Calu3 (cell line): ENCODE measurements around the gene PSAPL1. TPM values are rescaled to one million over a fixed set of nuclear protein-coding genes. Genes with fewer than 3 reads are reported as not detected.
"Not testable (repeated sequence)": the region's sequence is repeated elsewhere in the genome, so short reads cannot be mapped to it uniquely, and the experiment has no call there.

Experiments used
- BruUV-seq: library from RNA; stranded (reverse); fragments of 400-500 nt; replicated peaks from 2 replicates; lab custom pipeline; 2021; lab: Mats Ljungman, UMichigan
- CTCF ChIA-PET: fragments of 300-600 bp; sonication (Branson Sonifier 250); formaldehyde crosslinking; loops from one replicate; lab custom pipeline; 2022; ENCODE audit warnings: antibody characterized with exemption; lab: Charles Lee
- DNase-seq: peaks from one replicate; pipeline ENCODE4 v3.0.0; 2022
- H3K27ac Mint-ChIP-seq: one replicate; pipeline ENCODE4 v1.8.0; 2022; ENCODE audit warnings: mixed read lengths; ENCODE audit not compliant: unreplicated experiment
- H3K27me3 Mint-ChIP-seq: one replicate; pipeline ENCODE4 v1.8.0; 2022; ENCODE audit warnings: mixed read lengths; ENCODE audit not compliant: unreplicated experiment
- H3K36me3 Mint-ChIP-seq: one replicate; pipeline ENCODE4 v1.8.0; 2022; ENCODE audit warnings: mild to moderate bottlenecking, moderate library complexity, mixed read lengths; ENCODE audit not compliant: insufficient read depth, unreplicated experiment
- H3K4me1 Mint-ChIP-seq: one replicate; pipeline ENCODE4 v1.8.0; 2022; ENCODE audit warnings: mild to moderate bottlenecking, low read depth, mixed read lengths; ENCODE audit not compliant: unreplicated experiment
- H3K4me3 Mint-ChIP-seq: one replicate; pipeline ENCODE4 v1.8.0; 2022; ENCODE audit warnings: mild to moderate bottlenecking, low read depth, moderate library complexity, mixed read lengths; ENCODE audit not compliant: unreplicated experiment
- H3K9me3 Mint-ChIP-seq: one replicate; pipeline ENCODE4 v1.8.0; 2022; ENCODE audit warnings: low read depth, mixed read lengths; ENCODE audit not compliant: unreplicated experiment
- intact Hi-C: fragments of 100-400 bp; cut with micrococcal nuclease; formaldehyde crosslinking; loops from one replicate; pipeline ENCODE4 v1.10.0; 2022; ENCODE audit not compliant: unreplicated experiment
- total RNA-seq: library from RNA; stranded (reverse); gene quantifications from 2 replicates; pipeline ENCODE4 v1.2.3, GENCODE V29; 2022
- TF ChIP-seq, protein P1 (sequence below): fragments of 200-600 bp; IDR thresholded peaks from one replicate; pipeline ENCODE4 v1.8.0; 2022; ENCODE audit warnings: antibody characterized with exemption; ENCODE audit not compliant: unreplicated experiment

PSAPL1 gene
- total RNA-seq, 1 experiment from 2014 or later = not detected

DNA sequence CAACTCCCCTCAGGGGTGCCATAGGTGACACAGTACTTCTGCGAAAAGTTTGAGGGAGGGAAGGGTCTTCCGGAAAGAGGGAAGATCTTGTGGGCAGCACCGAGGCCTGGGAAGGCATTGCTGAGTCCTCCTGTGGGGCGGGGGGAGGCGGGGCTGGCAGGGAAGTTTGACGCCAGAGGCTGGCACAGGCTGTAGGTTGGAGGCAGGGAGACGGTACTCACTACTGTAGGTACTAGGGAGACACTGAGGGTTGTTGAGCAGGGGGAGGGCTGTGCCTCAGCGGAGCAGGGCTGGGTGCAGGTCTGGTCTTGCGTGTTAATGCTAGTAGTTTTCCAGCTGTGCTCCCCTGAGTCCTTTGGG lies 23.3 kb upstream of the PSAPL1 start:
- no peaks in the 10 kb centered on the region for H3K4me1 Mint-ChIP-seq
- H3K27me3 Mint-ChIP-seq = peaks cover 15% of the 10 kb centered on the region

GRCh38 chr4:7457201-7458065 lies 22.7 kb upstream of the PSAPL1 start:
- intact Hi-C loops = no loop called here

More for the DNA sequence above, 23.3 kb upstream of the PSAPL1 start:
- DNase-seq = no peak
- Mint-ChIP-seq H3K27ac (no peak overlapping the region), H3K36me3 (no peaks in the 10 kb centered on the region), H3K9me3 (no peaks in the 10 kb centered on the region), H3K4me3 (no peak overlapping the region)
- no TSS peak for BruUV-seq
- TF ChIP-seq, protein P1, sequence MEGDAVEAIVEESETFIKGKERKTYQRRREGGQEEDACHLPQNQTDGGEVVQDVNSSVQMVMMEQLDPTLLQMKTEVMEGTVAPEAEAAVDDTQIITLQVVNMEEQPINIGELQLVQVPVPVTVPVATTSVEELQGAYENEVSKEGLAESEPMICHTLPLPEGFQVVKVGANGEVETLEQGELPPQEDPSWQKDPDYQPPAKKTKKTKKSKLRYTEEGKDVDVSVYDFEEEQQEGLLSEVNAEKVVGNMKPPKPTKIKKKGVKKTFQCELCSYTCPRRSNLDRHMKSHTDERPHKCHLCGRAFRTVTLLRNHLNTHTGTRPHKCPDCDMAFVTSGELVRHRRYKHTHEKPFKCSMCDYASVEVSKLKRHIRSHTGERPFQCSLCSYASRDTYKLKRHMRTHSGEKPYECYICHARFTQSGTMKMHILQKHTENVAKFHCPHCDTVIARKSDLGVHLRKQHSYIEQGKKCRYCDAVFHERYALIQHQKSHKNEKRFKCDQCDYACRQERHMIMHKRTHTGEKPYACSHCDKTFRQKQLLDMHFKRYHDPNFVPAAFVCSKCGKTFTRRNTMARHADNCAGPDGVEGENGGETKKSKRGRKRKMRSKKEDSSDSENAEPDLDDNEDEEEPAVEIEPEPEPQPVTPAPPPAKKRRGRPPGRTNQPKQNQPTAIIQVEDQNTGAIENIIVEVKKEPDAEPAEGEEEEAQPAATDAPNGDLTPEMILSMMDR = no peak
- CTCF ChIA-PET = no interaction called here
- intact Hi-C loops = no loop called here

GRCh38 chr4:7452802-7453201 lies 18.1 kb upstream of the PSAPL1 start:
- H3K4me1 Mint-ChIP-seq, H3K4me3 Mint-ChIP-seq, H3K27ac Mint-ChIP-seq, BruUV-seq, H3K9me3 Mint-ChIP-seq, intact Hi-C loops, DNase-seq, H3K36me3 Mint-ChIP-seq: not testable (repeated sequence)
- CTCF ChIA-PET = interaction anchor here (0.8 kb wide), 1 partner anchor 115 kb away, joined by 7 read pairs; no protein-coding TSS in a partner anchor
- H3K27me3 Mint-ChIP-seq = peaks cover 13% of the 10 kb centered on the region

More at GRCh38 chr4:7457201-7458065, 22.7 kb upstream of the PSAPL1 start:
- TF ChIP-seq, protein P1 = no peak
- DNase-seq = no peak
- Mint-ChIP-seq H3K4me1 (no peaks in the 10 kb centered on the region), H3K36me3 (no peaks in the 10 kb centered on the region), H3K27ac (no peak overlapping the region), H3K4me3 (no peak overlapping the region), H3K9me3 (peaks cover 2% of the 10 kb centered on the region), H3K27me3 (peaks cover 15% of the 10 kb centered on the region)
- CTCF ChIA-PET = no interaction called here
- no TSS peak for BruUV-seq

DNA sequence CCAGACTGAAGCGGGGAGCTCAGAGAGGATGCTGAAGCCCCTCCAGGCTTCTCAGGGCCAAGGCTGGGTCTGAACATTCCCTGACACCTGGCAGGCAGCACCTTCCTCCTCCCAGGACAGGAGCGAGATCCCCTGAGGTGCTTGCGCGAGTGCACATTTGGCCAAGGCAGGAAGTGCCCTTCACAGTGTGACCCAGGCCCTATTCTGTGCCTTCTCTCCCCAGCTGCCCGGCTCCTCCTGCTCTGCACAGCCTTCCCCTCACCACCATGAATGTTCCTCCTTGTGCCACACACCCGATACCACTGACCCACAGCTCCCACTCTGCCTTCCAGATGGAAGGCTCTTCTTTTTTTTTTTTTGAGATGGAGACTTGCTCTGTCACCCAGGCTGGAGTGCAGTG lies 17.1 kb upstream of the PSAPL1 start:
- intact Hi-C loops = no loop called here
- DNase-seq = no peak
- H3K4me1 Mint-ChIP-seq = no peaks in the 10 kb centered on the region
- peaks cover 22% of the 10 kb centered on the region for H3K27me3 Mint-ChIP-seq
- CTCF ChIA-PET = no interaction called here
- TF ChIP-seq, protein P1 = no peak
- no peak overlapping the region for H3K4me3 Mint-ChIP-seq
- no peak overlapping the region for H3K27ac Mint-ChIP-seq
- peaks cover 2% of the 10 kb centered on the region for H3K9me3 Mint-ChIP-seq
- H3K36me3 Mint-ChIP-seq = no peaks in the 10 kb centered on the region
- no TSS peak for BruUV-seq

- no peaks in the 10 kb centered on the region for H3K36me3 Mint-ChIP-seq
- no peak for DNase-seq
- TF ChIP-seq, protein P1 = no peak
- H3K27me3 Mint-ChIP-seq = peaks cover 22% of the 10 kb centered on the region
- H3K27ac Mint-ChIP-seq = no peak overlapping the region
- BruUV-seq = no TSS peak
- H3K4me1 Mint-ChIP-seq = no peaks in the 10 kb centered on the region
- CTCF ChIA-PET = no interaction called here
- peaks cover 2% of the 10 kb centered on the region for H3K9me3 Mint-ChIP-seq
- no peak overlapping the region for H3K4me3 Mint-ChIP-seq
- intact Hi-C loops = no loop called here
These were observed 16.7 kb upstream of the PSAPL1 start for GRCh38 chr4:7451434-7451789.
